Effector memory CD4-positive, alpha-beta T cell (primary cell): ENCODE measurements around the gene SYVN1.
A peak's percentile ranks its signal among the peaks of the same experiment; 100 is the strongest.

Source experiments
- DNase-seq, 3 donors: peaks; one replicate each; pipeline ENCODE4 v3.0.0-alpha.2; 2020
- H3K27ac ChIP-seq: 2 replicates; pipeline ENCODE4 v1.7.0; 2013; ENCODE audit warnings: mild to moderate bottlenecking, low read length, moderate library complexity; ENCODE audit not compliant: insufficient read depth, poor library complexity, severe bottlenecking
- H3K27me3 ChIP-seq: replicated peaks from 2 replicates; pipeline ENCODE4 v1.7.0; 2013; ENCODE audit warnings: mild to moderate bottlenecking, low read length; ENCODE audit not compliant: insufficient read depth, control insufficient read depth, poor library complexity, severe bottlenecking
- H3K36me3 ChIP-seq: 2 replicates; pipeline ENCODE4 v1.7.0; 2013; ENCODE audit warnings: mild to moderate bottlenecking, low read length, moderate library complexity; ENCODE audit not compliant: control insufficient read depth, insufficient read depth
- H3K4me1 ChIP-seq: 2 replicates; pipeline ENCODE4 v1.7.0; 2013; ENCODE audit warnings: low read length, mild to moderate bottlenecking; ENCODE audit not compliant: control insufficient read depth, insufficient read depth, poor library complexity, severe bottlenecking
- H3K4me3 ChIP-seq: 2 replicates; pipeline ENCODE4 v1.7.0; 2013; ENCODE audit warnings: low read length, low read depth, mild to moderate bottlenecking; ENCODE audit not compliant: insufficient read depth, poor library complexity, severe bottlenecking
- H3K9me3 ChIP-seq: 2 replicates; pipeline ENCODE4 v1.7.0; 2013; ENCODE audit warnings: mild to moderate bottlenecking, low read length, moderate library complexity; ENCODE audit not compliant: control insufficient read depth

SYVN1 gene

DNA sequence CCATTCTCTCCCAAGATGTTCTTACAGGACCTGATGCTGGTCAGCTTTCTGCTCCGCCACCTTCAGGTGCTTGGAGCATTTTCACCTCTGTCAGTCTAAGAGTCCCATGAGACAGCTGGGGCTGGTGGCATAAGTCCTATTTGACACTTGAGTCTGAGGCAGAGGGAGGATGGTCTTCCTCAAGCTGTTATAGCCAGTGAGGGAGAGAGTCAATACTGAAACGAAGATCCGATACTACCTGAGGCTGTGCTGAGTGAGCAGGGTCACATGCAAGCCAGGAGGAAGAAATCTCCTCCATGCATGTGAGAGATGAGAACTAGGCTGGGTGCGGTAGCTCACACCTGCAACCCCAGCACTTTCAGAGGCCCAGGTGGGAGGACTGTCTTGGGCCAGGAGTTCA lies 44.7 kb downstream of the SYVN1 start:
- Histone ChIP-seq H3K9me3 (no peaks in the 10 kb centered on the region), H3K27ac (no peak overlapping the region), H3K36me3 (peaks cover 31% of the 10 kb centered on the region), H3K4me1 (peaks cover 8% of the 10 kb centered on the region), H3K27me3 (no peaks in the 10 kb centered on the region), H3K4me3 (no peak overlapping the region)
- no peak for DNase-seq

GRCh38 chr11:65087827-65088226 lies 46.5 kb downstream of the SYVN1 start:
- no peak for DNase-seq

GRCh38 chr11:65087216-65087615 lies 47.1 kb downstream of the SYVN1 start:
- no peaks in the 10 kb centered on the region for H3K9me3 ChIP-seq
- H3K27me3 ChIP-seq: no peaks in the 10 kb centered on the region
- H3K36me3 ChIP-seq: peaks cover 31% of the 10 kb centered on the region
- peaks cover 16% of the 10 kb centered on the region for H3K4me1 ChIP-seq
- no peak overlapping the region for H3K4me3 ChIP-seq
- no peak for DNase-seq
- no peak overlapping the region for H3K27ac ChIP-seq

More at GRCh38 chr11:65087827-65088226, 46.5 kb downstream of the SYVN1 start:
- H3K4me1 ChIP-seq: peaks cover 16% of the 10 kb centered on the region
- H3K27me3 ChIP-seq: no peaks in the 10 kb centered on the region
- peaks cover 31% of the 10 kb centered on the region for H3K36me3 ChIP-seq
- H3K9me3 ChIP-seq: no peaks in the 10 kb centered on the region
- no peak overlapping the region for H3K4me3 ChIP-seq
- no peak overlapping the region for H3K27ac ChIP-seq

DNA sequence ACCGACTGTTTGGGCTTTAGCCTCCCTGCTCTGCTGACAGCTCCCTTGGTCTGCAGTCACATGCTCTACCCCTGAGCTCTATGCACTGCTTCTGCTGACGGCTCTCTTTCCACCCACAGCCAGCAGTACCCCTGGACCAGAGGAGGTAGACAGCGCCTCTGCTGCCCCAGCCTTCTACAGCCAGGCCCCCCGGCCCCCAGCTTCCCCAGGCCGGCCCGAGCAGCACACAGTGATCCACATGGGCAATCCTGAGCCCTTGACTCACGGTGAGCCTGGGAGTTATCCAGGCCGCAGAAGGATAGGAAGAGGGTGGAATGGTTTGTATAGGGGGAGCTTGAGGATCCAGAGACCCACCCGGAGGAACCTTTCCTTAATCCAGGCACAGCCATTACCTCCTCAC lies 47.5 kb downstream of the SYVN1 start:
- H3K27me3 ChIP-seq: no peaks in the 10 kb centered on the region
- DNase-seq: no peak
- H3K27ac ChIP-seq: no peak overlapping the region
- no peaks in the 10 kb centered on the region for H3K9me3 ChIP-seq
- peaks cover 31% of the 10 kb centered on the region for H3K36me3 ChIP-seq
- H3K4me1 ChIP-seq: peaks cover 16% of the 10 kb centered on the region
- no peak overlapping the region for H3K4me3 ChIP-seq

DNA sequence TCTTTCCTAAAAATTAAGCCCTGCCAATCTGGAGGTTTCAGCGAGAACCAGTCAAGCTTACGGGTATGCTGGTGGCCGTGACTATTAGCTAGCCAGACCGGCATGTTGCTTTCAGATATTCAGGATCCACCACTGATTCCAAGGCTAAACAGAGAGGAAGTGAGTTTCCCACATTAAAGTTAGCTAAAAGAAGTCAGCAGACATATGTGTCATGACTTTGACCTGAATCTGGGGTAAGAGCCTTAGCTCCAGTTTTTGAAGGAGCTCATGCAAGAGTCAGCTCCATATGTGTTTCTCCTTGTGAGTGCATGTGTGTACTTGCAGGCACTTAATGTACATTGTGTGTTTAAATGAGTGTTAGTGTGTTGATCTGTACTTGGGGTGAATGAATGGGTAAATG lies 48.9 kb downstream of the SYVN1 start:
- no peak for DNase-seq
- H3K4me1 ChIP-seq: peaks cover 16% of the 10 kb centered on the region
- H3K36me3 ChIP-seq: peaks cover 31% of the 10 kb centered on the region
- no peak overlapping the region for H3K4me3 ChIP-seq
- no peak overlapping the region for H3K27ac ChIP-seq
- no peaks in the 10 kb centered on the region for H3K27me3 ChIP-seq
- no peaks in the 10 kb centered on the region for H3K9me3 ChIP-seq

- Histone ChIP-seq H3K9me3 (no peaks in the 10 kb centered on the region), H3K27me3 (no peaks in the 10 kb centered on the region), H3K4me3 (peak overlapping the region; percentile 83), H3K36me3 (peaks cover 31% of the 10 kb centered on the region), H3K27ac (peak overlapping the region; percentile 95), H3K4me1 (peaks cover 16% of the 10 kb centered on the region)
- DNase-seq: no peak
These were observed 49.5 kb downstream of the SYVN1 start for GRCh38 chr11:65084598-65085375.

- H3K36me3 ChIP-seq: peaks cover 28% of the 10 kb centered on the region
- no peaks in the 10 kb centered on the region for H3K9me3 ChIP-seq
- H3K4me1 ChIP-seq: peaks cover 16% of the 10 kb centered on the region
- H3K4me3 ChIP-seq: peak within 1 kb of the TSS; percentile 83
- H3K27me3 ChIP-seq: no peaks in the 10 kb centered on the region
- DNase-seq: peak; percentile 91 to 92 (median 92)
- peak within 1 kb of the TSS; percentile 95 for H3K27ac ChIP-seq
These were observed 50.3 kb downstream of the SYVN1 start, which contains the start of the genes CDCA5 and ZFPL1 for GRCh38 chr11:65083834-65084597. Gene CDCA5, minus strand, starts transcription at chr11:65084040. Its CDS starts 62 bp downstream, at chr11:65083978. Gene ZFPL1, plus strand, starts transcription at chr11:65084222. Its CDS starts 477 bp downstream, at chr11:65084699.

- Histone ChIP-seq H3K9me3 (no peaks in the 10 kb centered on the region), H3K4me1 (peaks cover 16% of the 10 kb centered on the region), H3K4me3 (peak overlapping the region; percentile 83), H3K27ac (peak overlapping the region; percentile 51), H3K27me3 (no peaks in the 10 kb centered on the region), H3K36me3 (peaks cover 21% of the 10 kb centered on the region)
- DNase-seq: no peak
These were observed 51.0 kb downstream of the SYVN1 start for GRCh38 chr11:65083134-65083833.

GRCh38 chr11:65078786-65079342 lies 55.5 kb downstream of the SYVN1 start:
- H3K27ac ChIP-seq: no peak overlapping the region
- H3K36me3 ChIP-seq: no peaks in the 10 kb centered on the region
- no peaks in the 10 kb centered on the region for H3K27me3 ChIP-seq
- H3K4me3 ChIP-seq: no peak overlapping the region
- no peaks in the 10 kb centered on the region for H3K9me3 ChIP-seq
- DNase-seq: no peak
- H3K4me1 ChIP-seq: peaks cover 5% of the 10 kb centered on the region
